Stimulated activated CD4-positive, alpha-beta T cell treated with anti-CD3 and anti-CD28 coated beads, TNF-alpha, amount 100 ng/mL, for 24 hours (primary cell): ENCODE data around the gene GPR162.
"Not testable (repeated sequence)": the region's sequence is repeated elsewhere in the genome, so short reads cannot be mapped to it uniquely, and the experiment has no call there.

Experiments used
- DNase-seq, 3 experiments: peaks; one replicate each; pipeline ENCODE4 v3.0.0-alpha.2; 2020; ENCODE audit warnings: low read depth in 3 of 3

Gene GPR162

DNA sequence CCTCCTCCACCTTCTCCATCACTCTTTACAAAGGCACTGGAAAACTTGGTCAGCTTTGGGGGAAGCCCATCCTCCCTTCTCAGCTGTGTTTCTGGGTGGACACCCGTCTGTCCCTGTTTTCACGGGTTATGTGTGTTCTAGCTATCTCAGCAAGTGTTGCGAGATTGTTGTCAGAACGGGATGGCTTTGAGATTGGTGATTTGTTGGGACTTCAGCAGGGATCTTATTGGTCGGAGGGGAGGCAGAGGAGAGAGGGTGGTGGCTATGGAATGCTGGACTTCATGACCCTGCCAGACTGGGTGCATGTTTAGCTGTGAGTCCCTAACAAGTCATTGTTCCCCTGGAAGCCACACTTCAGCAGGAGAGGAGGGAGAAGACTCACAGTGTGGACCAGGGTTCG, 32.4 kb downstream of the GPR162 start:
- DNase-seq, result no peak

DNA sequence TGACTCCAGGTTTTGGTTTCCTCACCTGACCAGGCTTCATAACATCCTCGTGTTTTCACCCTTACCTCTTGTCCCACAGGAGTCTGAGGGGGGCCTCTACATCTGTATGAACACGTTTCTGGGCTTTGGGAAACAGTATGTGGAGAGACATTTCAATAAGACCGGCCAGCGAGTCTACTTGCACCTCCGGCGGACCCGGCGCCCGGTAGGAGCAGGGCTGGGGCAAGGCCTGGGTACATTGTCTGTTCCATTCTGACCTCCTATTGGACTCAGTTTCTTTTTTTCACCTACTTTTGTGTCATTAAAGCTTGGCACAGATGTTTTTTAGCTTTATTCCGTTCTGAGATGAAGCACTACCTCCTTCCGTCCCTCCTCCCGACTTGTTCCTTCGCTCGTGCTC, 33.7 kb downstream of the GPR162 start:
- DNase-seq, result no peak

DNA sequence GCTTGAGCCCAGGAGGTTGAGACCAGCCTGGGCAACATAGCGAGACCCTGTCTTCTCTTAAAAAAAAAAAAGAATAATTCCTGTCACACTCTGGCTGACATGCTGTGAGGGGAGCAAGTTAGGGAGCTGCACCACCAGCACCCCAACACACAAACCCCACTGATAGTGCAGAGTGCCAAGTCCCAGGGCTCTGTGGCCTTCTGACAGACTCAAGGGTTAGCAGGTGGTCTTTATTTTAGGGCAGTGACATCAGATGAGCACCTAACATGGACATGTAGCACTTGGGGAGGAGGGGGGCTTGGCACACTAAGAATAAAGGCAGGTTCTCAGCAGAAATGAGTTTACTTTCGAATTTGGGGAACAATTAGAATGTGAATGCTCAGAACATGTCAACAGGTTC, 37.2 kb downstream of the GPR162 start:
- DNase-seq, result no peak

DNA sequence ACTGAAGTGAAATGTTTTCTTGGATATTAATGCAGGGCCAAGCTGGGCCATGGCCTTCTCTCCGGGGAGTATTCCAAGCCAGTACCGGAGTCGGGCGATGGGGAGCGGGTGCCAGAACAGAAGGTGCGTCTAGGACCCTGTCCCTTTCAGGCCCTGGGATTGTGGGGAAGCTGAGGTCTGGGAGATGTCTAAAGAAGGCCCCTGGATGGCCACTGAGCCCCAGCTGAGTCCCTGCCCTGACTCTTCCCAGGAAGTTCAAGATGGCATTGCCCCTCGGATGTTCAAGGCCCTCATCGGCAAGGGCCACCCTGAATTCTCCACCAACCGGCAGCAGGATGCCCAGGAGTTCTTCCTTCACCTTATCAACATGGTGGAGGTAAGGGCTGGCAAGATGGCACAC, 38.5 kb downstream of the GPR162 start:
- DNase-seq, result no peak

DNA sequence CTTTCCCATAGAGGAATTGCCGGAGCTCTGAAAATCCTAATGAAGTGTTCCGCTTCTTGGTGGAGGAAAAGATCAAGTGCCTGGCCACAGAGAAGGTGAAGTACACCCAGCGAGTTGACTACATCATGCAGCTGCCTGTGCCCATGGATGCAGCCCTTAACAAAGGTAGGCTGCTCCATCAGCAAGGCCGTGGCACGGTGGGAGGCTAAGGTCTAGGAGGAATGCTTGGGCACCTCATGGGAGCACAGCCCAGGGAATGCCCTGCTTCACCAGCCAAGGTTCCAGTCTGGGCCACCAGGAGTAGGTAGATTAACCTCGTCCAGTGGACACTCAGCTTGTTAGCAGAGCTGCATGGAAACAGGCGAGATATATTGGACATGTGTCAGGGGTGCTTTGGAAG, 39.3 kb downstream of the GPR162 start:
- no peak for DNase-seq

DNA sequence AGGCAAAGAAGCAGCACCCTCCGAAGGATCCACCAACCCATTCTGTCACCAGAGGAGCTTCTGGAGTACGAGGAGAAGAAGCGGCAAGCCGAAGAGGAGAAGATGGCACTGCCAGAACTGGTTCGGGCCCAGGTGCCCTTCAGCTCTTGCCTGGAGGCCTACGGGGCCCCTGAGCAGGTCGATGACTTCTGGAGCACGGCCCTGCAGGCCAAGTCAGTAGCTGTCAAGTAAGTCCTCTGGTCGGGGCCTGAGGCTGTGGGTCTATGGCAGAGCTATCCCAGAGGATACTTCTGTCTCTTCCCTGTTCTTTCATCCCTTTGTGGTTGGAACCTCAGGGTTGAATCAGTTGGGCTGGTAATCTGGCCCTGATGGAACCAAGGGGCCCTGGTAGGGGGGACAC, 39.8 kb downstream of the GPR162 start:
- DNase-seq, result no peak

DNA sequence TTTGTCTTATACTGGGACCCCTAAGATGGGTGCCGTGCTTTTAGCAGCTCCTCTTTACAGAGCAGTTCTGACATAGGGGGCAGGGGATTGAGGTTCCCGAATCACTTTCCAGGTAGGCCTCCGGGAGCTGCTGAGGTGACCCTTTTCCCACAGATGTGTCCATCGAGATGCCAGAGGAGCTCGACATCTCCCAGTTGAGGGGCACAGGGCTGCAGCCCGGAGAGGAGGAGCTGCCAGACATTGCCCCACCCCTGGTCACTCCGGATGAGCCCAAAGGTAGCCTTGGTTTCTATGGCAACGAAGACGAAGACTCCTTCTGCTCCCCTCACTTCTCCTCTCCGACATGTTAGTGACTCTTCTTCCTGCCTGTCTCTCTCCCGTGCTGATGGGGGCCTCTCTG, 41.4 kb downstream of the GPR162 start:
- DNase-seq, result no peak

DNA sequence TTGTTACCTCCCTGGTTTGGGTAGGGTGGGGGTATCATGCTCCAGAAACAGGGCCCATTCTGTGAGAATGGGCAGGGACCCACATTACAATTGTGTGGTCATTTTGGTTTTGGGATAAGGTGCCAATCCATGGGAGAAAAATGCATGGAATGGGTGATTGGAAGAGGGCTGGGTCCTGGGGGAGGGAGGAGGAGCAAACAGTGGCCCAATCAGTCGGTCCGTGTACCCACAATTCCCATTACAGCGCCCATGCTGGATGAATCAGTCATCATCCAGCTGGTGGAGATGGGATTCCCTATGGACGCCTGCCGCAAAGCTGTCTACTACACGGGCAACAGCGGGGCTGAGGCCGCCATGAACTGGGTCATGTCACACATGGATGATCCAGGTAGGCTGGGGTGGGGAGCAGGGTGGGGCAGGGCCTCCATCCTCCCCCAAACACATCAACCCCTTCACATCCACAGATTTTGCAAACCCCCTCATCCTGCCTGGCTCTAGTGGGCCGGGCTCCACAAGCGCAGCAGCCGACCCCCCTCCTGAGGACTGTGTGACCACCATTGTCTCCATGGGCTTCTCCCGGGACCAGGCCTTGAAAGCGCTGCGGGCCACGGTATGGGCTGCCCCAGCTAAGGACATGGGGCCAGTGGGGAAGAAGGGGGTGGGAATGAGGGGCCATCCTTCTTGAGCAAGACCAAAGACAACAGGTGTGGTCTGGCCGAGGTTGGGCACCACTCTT, 42.1 kb downstream of the GPR162 start:
- DNase-seq, result no peak

DNA sequence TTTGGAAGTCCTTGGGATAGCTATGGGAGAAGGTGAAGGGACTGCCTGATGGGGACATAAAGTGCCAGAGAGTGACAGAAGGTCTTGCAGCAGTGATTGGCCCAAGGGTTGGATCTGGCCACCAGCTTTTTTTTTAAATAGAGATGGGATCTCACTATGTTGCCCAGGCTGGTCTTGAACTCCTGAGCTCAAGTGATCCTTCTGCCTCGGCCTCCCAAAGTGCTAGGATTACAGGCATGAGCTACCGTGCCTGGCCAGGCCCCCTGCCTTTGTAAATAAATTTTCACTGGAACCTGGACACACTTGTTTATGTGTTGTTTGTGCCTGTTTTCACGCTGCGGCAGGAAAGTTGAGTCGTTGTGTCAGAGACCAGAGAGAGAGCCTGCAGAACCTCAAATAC, 43.7 kb downstream of the GPR162 start:
- not testable (repeated sequence) for DNase-seq

DNA sequence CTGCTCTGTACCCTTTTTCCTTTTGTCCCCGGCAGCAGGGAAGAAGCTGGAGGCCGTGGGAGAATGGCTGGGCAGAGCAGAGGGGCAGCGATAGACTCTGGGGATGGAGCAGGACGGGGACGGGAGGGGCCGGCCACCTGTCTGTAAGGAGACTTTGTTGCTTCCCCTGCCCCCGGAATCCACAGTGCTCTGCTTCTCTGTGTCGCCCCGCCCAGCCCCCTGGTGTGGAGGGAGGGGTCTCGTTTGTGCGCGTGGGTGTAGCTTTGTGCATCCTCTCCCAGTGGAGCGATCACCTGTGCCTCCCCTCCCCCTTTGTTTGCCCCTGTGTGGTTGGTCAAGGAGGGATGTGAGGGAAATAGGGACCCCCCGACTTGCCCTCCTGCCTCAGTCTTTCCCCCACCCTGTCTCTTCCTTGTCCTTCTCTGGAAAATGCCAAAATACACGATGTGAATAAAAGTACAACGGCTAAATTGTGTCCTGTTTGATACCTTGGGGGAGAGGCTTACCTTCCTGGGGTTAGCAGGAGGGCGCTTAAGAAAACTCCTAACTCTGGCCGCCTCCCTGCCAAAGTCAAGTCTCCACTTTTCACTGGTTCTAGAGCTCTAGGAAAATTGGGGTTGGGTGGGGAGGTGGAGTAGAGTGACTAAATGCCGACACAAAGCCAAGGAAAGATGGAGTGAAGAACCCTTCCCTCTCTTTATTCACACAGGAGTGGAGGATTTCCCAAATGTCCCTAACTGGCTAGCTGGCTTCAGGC, 44.7 kb downstream of the GPR162 start:
- DNase-seq, result no peak

DNA sequence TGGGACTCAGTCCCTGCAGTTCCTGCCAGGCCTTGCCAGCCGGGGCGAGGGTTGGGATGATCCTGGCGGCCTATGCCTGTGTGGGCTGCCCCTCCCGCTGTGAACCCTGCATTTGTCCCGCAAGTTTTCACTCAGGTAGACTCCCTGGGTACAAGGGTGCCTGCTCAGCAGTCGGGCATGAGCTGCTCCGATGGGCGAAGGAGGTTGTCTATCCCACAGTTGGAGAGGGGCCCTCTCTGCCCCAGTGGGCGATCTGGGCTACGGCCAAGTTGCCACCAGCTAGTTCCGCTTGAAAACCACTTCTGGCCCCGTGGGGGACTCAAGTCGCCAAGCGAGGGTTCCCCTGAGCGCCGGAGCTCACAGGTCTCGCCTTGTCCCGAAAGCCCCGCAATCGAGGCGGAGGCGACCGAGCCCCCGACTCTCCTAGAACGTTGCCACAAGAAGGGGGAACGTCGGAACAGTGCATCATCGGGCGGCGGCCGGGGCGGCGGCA, 45.3 kb downstream of the GPR162 start:
- DNase-seq, result no peak

DNA sequence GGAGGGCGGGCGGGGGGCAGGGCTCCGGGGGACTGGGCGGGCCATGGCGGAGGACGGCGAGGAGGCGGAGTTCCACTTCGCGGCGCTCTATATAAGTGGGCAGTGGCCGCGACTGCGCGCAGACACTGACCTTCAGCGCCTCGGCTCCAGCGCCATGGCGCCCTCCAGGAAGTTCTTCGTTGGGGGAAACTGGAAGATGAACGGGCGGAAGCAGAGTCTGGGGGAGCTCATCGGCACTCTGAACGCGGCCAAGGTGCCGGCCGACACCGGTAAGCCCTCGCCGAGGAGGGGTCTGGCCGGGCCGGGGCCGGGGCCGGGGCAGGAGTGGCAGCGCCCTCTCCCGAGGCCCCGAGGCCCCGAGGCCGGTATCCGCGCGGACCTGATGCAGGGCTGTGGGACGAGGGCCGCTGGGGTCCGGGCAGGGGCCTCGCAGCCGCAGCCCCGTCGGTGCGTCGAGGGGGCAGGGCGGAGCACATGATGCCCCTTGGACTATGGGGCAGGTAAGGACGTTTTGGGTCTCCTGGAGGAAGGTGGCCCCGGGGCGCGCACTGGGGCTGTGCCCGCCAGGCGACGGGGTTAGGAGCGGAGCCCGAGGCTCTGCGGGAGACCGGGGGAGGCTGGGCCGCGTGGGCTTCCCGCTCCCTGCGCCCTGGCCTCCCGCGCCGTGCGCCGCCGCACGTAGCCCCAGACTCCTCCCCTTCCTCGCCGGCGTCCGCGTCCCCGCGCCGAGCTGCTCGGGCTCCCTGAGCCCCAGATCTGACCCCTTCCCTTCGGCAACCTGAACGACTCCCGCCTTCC, 46.0 kb downstream of the GPR162 start, which contains the start of gene TPI1:
Gene TPI1 (plus strand): TSS at position 119 of the 798 bp plus-strand sequence. CDS start 36 bp downstream, at position 155.
- peak in 2 of 3 experiments; percentile 73 to 79 for DNase-seq

DNA sequence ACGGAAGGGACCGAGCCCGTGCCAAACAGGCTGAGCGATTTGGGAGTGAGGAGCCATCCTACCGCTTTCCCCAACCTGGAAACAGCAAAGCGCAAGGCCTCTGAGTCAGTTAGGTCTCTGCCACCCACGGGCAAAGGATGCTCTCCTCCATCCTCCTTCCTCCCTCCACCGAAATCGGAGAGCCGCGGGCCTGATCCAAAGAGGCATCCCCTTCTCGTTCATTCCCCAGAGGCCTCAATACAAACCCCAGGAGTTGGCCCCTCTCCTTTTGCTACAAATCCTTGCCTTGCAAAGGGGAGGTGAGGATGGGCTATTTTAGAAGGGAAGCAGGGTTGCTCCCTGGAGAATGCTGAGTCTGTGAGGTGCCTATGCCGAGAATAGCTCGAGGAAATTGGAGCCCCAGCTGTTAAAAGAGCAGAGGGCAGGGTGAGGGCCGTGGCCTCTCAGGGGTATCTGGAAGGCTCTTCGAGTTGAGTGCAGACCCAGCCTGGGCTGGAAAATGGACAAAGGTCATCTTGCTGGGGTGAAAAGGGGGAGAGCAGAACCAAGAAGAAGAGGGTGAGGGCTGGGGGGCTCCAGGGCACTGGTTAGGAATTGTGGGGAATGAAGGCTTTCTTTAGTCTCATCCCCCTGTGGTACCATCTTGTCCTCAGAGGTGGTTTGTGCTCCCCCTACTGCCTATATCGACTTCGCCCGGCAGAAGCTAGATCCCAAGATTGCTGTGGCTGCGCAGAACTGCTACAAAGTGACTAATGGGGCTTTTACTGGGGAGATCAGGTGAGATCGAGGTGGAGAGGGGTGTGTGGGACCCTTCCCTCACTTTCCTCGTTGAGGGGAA, 46.8 kb downstream of the GPR162 start:
- no peak for DNase-seq

DNA sequence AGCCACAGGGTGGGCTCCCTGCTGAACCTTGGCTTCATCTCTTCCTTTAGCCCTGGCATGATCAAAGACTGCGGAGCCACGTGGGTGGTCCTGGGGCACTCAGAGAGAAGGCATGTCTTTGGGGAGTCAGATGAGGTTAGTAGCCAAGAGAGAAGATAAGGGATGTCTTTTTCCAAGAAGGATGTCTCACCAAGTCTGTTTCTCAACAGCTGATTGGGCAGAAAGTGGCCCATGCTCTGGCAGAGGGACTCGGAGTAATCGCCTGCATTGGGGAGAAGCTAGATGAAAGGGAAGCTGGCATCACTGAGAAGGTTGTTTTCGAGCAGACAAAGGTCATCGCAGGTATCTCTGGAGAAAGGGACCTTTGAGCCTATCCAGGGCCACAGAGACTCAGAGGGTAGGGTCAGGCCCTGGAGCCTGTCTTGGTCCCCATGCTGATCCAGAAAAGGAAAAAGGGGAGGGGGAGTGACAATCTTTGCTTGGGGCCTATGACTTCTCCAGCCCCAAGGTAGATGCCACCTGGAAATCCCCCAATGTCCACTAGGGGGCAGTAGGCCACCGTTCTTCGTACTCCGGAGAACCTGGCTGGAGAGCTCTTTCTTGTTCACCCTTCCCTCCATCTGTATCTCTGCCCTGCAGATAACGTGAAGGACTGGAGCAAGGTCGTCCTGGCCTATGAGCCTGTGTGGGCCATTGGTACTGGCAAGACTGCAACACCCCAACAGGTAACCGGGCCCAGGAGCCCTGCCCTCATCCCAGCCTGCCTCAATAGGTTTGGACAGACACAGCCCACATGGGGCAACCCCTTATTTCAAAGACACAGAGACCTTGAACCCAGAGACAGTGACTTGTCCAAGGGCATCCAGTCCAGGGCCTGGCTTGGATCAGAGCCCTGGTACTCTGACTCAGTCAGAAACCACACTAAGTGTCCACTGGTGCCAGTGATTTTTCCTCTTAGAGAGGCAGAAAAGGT, 47.7 kb downstream of the GPR162 start:
- peak; percentile 67 to 82 (median 76) for DNase-seq

DNA sequence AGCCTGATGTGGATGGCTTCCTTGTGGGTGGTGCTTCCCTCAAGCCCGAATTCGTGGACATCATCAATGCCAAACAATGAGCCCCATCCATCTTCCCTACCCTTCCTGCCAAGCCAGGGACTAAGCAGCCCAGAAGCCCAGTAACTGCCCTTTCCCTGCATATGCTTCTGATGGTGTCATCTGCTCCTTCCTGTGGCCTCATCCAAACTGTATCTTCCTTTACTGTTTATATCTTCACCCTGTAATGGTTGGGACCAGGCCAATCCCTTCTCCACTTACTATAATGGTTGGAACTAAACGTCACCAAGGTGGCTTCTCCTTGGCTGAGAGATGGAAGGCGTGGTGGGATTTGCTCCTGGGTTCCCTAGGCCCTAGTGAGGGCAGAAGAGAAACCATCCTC, 48.7 kb downstream of the GPR162 start:
- DNase-seq, result not testable (repeated sequence)

DNA sequence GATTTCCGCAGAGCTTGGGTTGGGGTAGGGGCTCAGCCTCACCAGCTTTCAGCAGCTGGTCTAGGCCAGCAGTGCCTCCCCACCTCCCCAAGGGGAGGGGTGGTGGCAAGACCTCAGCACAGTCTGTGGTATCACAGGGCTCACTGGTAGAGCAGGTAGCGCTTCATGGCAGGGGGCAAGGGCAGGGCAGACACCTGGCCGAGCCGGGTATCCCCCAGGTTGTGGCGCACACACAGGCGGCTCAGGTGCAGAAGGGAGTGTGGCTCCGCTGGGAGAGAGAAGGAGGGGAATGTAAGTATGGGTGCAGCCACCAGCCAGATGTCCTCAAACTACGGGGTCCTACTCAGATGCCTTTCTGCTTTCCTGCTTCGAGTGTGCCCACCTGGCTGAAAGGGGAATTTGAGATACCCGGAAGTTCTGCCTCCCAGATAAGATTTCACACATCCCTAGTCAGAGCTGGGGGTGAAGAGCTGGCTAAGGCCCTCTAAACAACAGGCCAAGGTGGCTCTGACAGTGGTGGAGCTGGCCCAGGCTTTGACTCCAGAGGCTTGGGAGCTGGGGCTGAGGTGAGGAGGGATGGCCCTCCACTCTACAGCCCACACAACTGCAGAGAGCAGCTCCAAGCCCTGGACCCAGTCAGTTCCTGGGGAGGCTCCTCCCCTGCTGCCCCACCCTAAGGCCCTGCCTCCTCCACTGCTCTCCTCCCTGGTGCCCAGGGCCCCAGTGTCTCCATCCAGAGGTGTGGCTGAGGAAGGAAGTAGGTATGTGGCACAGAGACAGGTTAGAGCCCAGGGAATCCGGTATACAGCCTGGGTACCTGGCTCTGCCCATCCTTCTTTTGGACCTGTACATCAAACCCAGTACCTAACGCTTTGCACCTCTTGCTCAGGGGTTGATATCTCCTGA, 49.7 kb downstream of the GPR162 start:
- DNase-seq, result peak in 1 of 3 experiments; percentile 62

DNA sequence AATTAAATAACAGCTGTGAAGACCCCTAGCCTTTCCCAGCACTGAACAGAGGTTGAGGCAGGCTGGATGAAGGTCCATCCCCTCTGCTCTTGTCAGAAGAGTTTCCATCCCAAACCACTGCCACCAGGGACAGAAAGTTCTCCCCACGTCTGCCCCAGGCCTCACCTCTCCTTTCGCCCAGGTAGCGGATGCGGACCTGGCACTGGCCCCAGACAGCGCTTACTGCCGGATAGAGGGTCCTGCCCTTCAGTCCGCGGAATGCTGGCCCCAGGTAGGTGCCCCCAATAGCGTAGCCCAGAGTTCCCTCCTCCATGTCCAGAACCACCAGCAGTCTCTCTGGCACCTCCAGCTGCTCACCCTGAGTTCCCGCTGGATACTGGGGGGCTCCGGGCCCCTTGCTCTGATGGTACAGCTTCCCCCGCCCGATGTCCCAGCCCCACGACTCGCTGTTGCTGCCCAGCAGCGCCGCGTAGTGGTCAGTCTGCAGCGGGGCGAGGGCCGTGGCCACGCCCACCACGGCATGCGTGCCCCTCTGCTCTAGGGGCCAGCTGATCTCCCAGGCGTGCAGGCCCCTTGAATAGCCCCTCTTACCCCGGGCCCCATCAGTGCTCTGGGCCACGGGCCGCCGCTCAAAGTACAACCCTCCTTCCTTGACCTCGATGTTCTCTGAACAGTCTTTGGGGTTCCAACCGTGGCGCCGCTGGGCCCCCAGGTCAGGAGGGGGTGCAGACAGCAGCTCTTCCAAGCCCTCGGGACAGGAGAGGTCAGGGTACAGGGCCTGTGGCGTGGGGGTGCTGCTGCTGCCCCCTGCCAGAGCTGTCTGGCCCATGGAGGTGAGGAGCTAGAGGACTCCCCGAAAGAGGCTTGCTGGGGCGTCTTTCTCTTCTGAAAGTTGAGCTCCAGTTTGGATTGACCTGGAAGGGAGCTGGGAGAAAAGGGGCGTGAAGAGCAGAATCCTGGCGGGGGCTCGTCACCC, 50.7 kb downstream of the GPR162 start:
- DNase-seq, result peak in 2 of 3 experiments; percentile 73 to 86
